Rectal smooth muscle tissue (tissue), 1 donor: Measurements from ENCODE around the gene GPSM3.
"Not testable (repeated sequence)": the region's sequence is repeated elsewhere in the genome, so short reads cannot be mapped to it uniquely, and the experiment has no call there.

Experiments
- H3K27ac ChIP-seq: one replicate; pipeline ENCODE4 v1.7.0; 2013; ENCODE audit warnings: low read depth, low read length, inconsistent platforms
- H3K27me3 ChIP-seq: one replicate; pipeline ENCODE4 v1.7.0; 2013; ENCODE audit warnings: low read length; ENCODE audit not compliant: control insufficient read depth, insufficient read depth
- H3K36me3 ChIP-seq: one replicate; pipeline ENCODE4 v1.7.0; 2013; ENCODE audit warnings: low read length; ENCODE audit not compliant: control insufficient read depth, insufficient read depth
- H3K4me1 ChIP-seq: one replicate; pipeline ENCODE4 v1.7.0; 2013; ENCODE audit warnings: low read length; ENCODE audit not compliant: control insufficient read depth, insufficient read depth
- H3K4me3 ChIP-seq: one replicate; pipeline ENCODE4 v1.7.0; 2013; ENCODE audit warnings: low read length
- H3K9ac ChIP-seq: one replicate; pipeline ENCODE4 v1.7.0; 2013; ENCODE audit warnings: low read length

The GPSM3 gene

GRCh38 chr6:32147401-32148132 is 44.9 kb downstream of the GPSM3 start:
- Histone ChIP-seq H3K9ac (no peak overlapping the region), H3K4me3 (no peak overlapping the region), H3K27ac (no peak overlapping the region), H3K27me3 (peaks cover 2% of the 10 kb centered on the region), H3K36me3 (peaks cover 2% of the 10 kb centered on the region), H3K4me1 (peaks cover 12% of the 10 kb centered on the region)

- Histone ChIP-seq H3K27ac (no peak overlapping the region), H3K4me3 (no peak overlapping the region), H3K9ac (no peak overlapping the region), H3K27me3 (peaks cover 2% of the 10 kb centered on the region), H3K4me1 (peaks cover 8% of the 10 kb centered on the region), H3K36me3 (peaks cover 2% of the 10 kb centered on the region)
These were observed 45.8 kb downstream of the GPSM3 start for GRCh38 chr6:32146687-32147086.

- peaks cover 2% of the 10 kb centered on the region for H3K36me3 ChIP-seq
- no peak overlapping the region for H3K4me3 ChIP-seq
- H3K9ac ChIP-seq = no peak overlapping the region
- H3K4me1 ChIP-seq = peaks cover 6% of the 10 kb centered on the region
- H3K27me3 ChIP-seq = peaks cover 2% of the 10 kb centered on the region
- no peak overlapping the region for H3K27ac ChIP-seq
These were observed 46.2 kb downstream of the GPSM3 start for GRCh38 chr6:32146287-32146686.

- H3K9ac ChIP-seq, H3K36me3 ChIP-seq, H3K27me3 ChIP-seq, H3K4me1 ChIP-seq, H3K27ac ChIP-seq, H3K4me3 ChIP-seq: not testable (repeated sequence)
These were observed 48.2 kb downstream of the GPSM3 start for GRCh38 chr6:32144238-32144637.
